Stomach (tissue), 9 donors: ENCODE measurements around the gene ANOS1. TPM values are rescaled to one million over a fixed set of nuclear protein-coding genes. Genes with fewer than 3 reads are reported as not detected.

Experiments used
- DNase-seq, 2 donors: peaks; one replicate each; pipeline versions ENCODE4 v3.0.0 to v3.0.0-alpha.2; 2013 to 2019
- H3K27ac ChIP-seq, 5 donors: fragments of 200-600 bp in 4 of 5; sonication (generic) in 4 of 5; one replicate each; pipeline ENCODE4 v1.5.1; 2013 to 2019; ENCODE audit warnings: mild to moderate bottlenecking in 1 of 5, moderate library complexity in 1 of 5
- H3K27me3 ChIP-seq, 3 donors: fragments of 200-600 bp; sonication (generic); one replicate each; pipeline ENCODE4 v1.5.1; 2017 to 2019; ENCODE audit warnings: mixed run types in 1 of 3
- H3K36me3 ChIP-seq, 4 donors: fragments of 200-600 bp; sonication (generic); 1 replicate in 3 of 4; 2 replicates in 1 of 4; pipeline ENCODE4 v1.5.1; 2016 to 2019
- H3K4me1 ChIP-seq, 4 donors: fragments of 200-600 bp; sonication (generic); one replicate each; pipeline ENCODE4 v1.5.1; 2016 to 2019
- H3K4me3 ChIP-seq, 4 donors: fragments of 200-600 bp; sonication (generic) in 3 of 4; one replicate each; pipeline ENCODE4 v1.5.1; 2016 to 2019; ENCODE audit warnings: mild to moderate bottlenecking in 1 of 4
- H3K9me3 ChIP-seq, 4 donors: fragments of 200-600 bp; sonication (generic); one replicate each; pipeline ENCODE4 v1.5.1; 2016 to 2019
- EP300 ChIP-seq: sonication (generic); formaldehyde crosslinking; IDR thresholded peaks from one replicate; pipeline ENCODE4 v1.6.1; 2017; ENCODE audit warnings: antibody characterized with exemption
- POLR2A ChIP-seq, 4 donors: fragments of 450-650 bp; IDR thresholded peaks; one replicate each; pipeline ENCODE4 v1.6.1; 2016; ENCODE audit warnings: antibody characterized with exemption in 4 of 4, control low read depth in 2 of 4, mild to moderate bottlenecking in 1 of 4, moderate library complexity in 1 of 4
- POLR2AphosphoS5 ChIP-seq, 3 donors: sonication (generic); formaldehyde crosslinking; IDR thresholded peaks; one replicate each; pipeline ENCODE4 v1.6.1; 2016; ENCODE audit warnings: antibody characterized with exemption in 3 of 3
- WGBS, 5 donors: extraction: QIAGEN DNeasy Blood & Tissue Kit in 3 of 5; methylation state at CpG; one replicate each; pipeline versions ENCODE4 v1.1.5 to v1.1.7; 2013 to 2018; 5-methylcytosine and 5-hydroxymethylcytosine counted together
- intact Hi-C: fragments of 100-400 bp; cut with DNase I; formaldehyde crosslinking; loops from one replicate; pipeline ENCODE4 v1.15.1; 2023; ENCODE audit warnings: low total_unique reads
- polyA plus RNA-seq, 3 donors: library from polyadenylated mRNA; stranded (reverse); fragments of 200-250 nt; gene quantifications; one replicate each; pipeline ENCODE4 v1.2.3, GENCODE V29; 2013
- total RNA-seq, 5 donors: library from RNA; depleted of rRNA; stranded (reverse); fragments of >200 nt; gene quantifications; one replicate each; pipeline versions ENCODE4 v1.1.0 to v1.2.3, GENCODE V29; 2014 to 2016
- TF ChIP-seq, protein P1 (sequence below), 7 experiments: fragments of 450-650 bp in 4 of 7; fragments of 200-600 bp in 3 of 7; sonication (generic) in 3 of 7; IDR thresholded peaks; one replicate each; pipeline ENCODE4 v1.5.1; 2016 to 2019; ENCODE audit warnings: antibody characterized with exemption in 7 of 7, control low read depth in 2 of 7, mild to moderate bottlenecking in 1 of 7
- donor health status: healthy with polysubstance abuse.
- donor health status: Bipolar disorder and iron deficiency.
- donor health status: healthy.

The ANOS1 gene
- total and polyA plus RNA-seq, 8 donors: 0.12 to 10.8 (median 1.8) TPM; not detected in 3

DNA sequence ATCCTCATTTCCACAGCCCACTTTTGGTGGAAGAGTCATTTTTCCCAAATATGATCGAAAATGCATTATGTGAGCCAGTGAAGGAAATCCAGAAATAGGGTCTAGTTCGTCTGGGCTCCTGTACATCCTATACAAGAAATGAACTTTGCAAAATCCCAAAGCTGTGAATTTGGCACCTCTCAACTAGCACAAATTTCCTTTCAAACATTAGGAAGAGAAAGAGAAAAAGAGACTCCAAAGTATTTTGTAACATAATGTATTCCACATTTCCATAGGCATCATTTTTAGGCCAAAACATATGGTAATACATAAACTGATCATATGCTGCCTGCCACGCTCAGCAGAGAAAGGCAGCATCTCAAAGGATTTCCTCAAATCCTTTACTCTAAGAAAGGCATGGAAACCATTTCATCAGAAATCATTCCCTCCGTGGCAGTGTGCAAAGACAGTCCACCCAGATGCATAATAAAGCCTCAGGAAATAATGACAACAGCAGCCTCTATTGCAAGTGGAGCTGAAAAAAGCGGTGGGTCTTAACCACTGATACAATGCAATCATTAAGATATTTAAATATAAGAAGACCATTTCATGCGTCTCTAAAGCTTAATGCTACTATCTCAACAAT lies 56.8 kb downstream of the ANOS1 start:
- intact Hi-C loops: no loop called here
- TF ChIP-seq, protein P1, sequence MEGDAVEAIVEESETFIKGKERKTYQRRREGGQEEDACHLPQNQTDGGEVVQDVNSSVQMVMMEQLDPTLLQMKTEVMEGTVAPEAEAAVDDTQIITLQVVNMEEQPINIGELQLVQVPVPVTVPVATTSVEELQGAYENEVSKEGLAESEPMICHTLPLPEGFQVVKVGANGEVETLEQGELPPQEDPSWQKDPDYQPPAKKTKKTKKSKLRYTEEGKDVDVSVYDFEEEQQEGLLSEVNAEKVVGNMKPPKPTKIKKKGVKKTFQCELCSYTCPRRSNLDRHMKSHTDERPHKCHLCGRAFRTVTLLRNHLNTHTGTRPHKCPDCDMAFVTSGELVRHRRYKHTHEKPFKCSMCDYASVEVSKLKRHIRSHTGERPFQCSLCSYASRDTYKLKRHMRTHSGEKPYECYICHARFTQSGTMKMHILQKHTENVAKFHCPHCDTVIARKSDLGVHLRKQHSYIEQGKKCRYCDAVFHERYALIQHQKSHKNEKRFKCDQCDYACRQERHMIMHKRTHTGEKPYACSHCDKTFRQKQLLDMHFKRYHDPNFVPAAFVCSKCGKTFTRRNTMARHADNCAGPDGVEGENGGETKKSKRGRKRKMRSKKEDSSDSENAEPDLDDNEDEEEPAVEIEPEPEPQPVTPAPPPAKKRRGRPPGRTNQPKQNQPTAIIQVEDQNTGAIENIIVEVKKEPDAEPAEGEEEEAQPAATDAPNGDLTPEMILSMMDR (IDR thresholded peaks at IDR 0.05): no peak
- no peak for TF ChIP-seq POLR2AphosphoS5 (IDR thresholded peaks at IDR 0.05)
- TF ChIP-seq EP300: no peak
- no peak for TF ChIP-seq POLR2A (IDR thresholded peaks at IDR 0.05)
- WGBS, 5 donors: 75 to 87% (median 84%) methylated on average over 5 to 6 of the region's 6 CpGs
- no peaks in the 10 kb centered on the region for H3K27me3 ChIP-seq
- no peak overlapping the region for H3K4me3 ChIP-seq
- no peaks in the 10 kb centered on the region for H3K4me1 ChIP-seq
- no peaks in the 10 kb centered on the region for H3K9me3 ChIP-seq
- H3K27ac ChIP-seq: no peak overlapping the region
- H3K36me3 ChIP-seq: no peaks in the 10 kb centered on the region
- peak in 1 of 2 donors; percentile 11 for DNase-seq

DNA sequence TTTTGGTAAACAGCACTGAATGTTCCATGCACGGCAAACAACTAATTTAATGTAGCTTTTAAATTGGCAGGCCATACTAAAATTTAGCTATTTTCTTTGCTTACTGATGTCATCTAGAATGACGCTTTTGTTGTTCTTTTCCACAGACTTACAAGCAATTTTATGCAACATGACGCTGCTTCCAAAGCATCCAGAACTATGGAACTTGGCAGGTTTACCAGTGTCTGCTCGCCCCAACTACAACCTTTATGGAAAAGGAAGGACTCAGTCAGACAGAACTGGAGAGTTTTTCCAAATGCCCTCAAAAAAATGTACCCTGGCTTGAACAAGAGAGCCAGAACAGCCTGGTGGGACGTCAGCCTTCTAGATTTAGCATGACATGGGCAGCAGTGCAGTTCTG lies 58.7 kb downstream of the ANOS1 start:
- H3K4me3 ChIP-seq: no peak overlapping the region
- TF ChIP-seq, protein P1 (IDR thresholded peaks at IDR 0.05): no peak
- TF ChIP-seq POLR2AphosphoS5 (IDR thresholded peaks at IDR 0.05) (no peak), EP300 (no peak), POLR2A (IDR thresholded peaks at IDR 0.05) (no peak)
- H3K27ac ChIP-seq: no peak overlapping the region
- peak in 1 of 2 donors; percentile 19 for DNase-seq
- intact Hi-C loops: no loop called here
- no peaks in the 10 kb centered on the region for H3K27me3 ChIP-seq
- no peaks in the 10 kb centered on the region for H3K4me1 ChIP-seq
- no peaks in the 10 kb centered on the region for H3K36me3 ChIP-seq
- WGBS, 5 donors: 59 to 82% (median 72%) methylated on average over 5 of the region's 5 CpGs
- H3K9me3 ChIP-seq: no peaks in the 10 kb centered on the region

DNA sequence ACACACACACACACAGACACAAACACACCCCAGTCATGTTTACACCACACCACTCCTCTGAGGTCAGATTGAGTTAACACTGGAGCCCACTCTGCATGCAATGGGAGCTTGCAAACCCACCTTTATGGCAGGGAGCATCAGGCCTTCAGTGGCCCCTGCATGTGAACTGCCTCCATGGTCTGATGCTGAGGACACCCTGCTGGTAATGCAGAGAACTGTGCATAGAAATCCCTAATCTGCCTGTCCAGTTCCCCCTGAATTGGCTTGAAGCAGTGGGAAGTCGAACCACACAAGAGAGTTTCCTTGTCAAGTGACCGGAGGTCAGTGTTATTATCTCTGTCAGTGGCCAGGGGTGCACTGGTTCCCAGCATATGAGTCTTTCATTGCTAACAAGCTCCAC lies 59.8 kb downstream of the ANOS1 start:
- H3K36me3 ChIP-seq: no peaks in the 10 kb centered on the region
- WGBS, 5 donors: 51 to 78% (median 66%) methylated on average over 2 of the region's 2 CpGs; no CpG with 5 or more reads in 1 of the 5 donors
- H3K4me3 ChIP-seq: no peak overlapping the region
- H3K4me1 ChIP-seq: no peaks in the 10 kb centered on the region
- no peaks in the 10 kb centered on the region for H3K9me3 ChIP-seq
- no peak for DNase-seq
- no peak overlapping the region for H3K27ac ChIP-seq
- intact Hi-C loops: no loop called here
- TF ChIP-seq EP300 (no peak), POLR2A (IDR thresholded peaks at IDR 0.05) (no peak), POLR2AphosphoS5 (IDR thresholded peaks at IDR 0.05) (no peak)
- TF ChIP-seq, protein P1 (IDR thresholded peaks at IDR 0.05): no peak
- H3K27me3 ChIP-seq: no peaks in the 10 kb centered on the region

DNA sequence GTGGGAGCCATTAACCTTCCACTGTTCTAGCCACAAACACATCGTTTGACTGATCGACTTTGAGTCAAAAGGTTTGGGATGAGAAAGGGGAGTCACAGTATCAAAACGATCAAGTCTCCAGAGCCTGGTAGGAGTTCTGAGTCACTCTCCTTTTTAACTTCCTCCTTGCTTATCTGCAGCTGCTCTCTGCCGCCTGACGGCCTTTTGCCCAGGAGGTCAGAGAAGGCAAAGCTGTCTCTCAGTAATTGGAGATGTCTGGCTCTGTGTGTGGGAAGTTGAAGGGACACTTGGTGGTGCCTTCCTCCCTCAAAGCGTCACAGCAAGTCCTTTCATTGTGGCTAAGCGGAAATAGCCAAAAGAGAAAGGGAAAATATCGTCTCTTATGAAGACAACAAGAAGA lies 63.1 kb downstream of the ANOS1 start:
- H3K27ac ChIP-seq: no peak overlapping the region
- H3K4me3 ChIP-seq: no peak overlapping the region
- H3K36me3 ChIP-seq: no peaks in the 10 kb centered on the region
- H3K9me3 ChIP-seq: no peaks in the 10 kb centered on the region
- 34 to 40% (median 37%) methylated on average over 8 of the region's 8 CpGs for WGBS, 5 donors
- no peaks in the 10 kb centered on the region for H3K4me1 ChIP-seq
- intact Hi-C loops: no loop called here
- no peaks in the 10 kb centered on the region for H3K27me3 ChIP-seq
- TF ChIP-seq, protein P1 (IDR thresholded peaks at IDR 0.05): no peak
- TF ChIP-seq POLR2A (IDR thresholded peaks at IDR 0.05): no peak
- no peak for TF ChIP-seq POLR2AphosphoS5 (IDR thresholded peaks at IDR 0.05)
- TF ChIP-seq EP300: no peak
- DNase-seq: peak in 1 of 2 donors; percentile 7
